Natural killer cell treated with Interleukin-12 subunit alpha and Interleukin-12 subunit beta and Interleukin-15 and Interleukin-18, amount 100 ng/mL, for 72 hours (primary cell): Measurements from ENCODE around the gene KLK6. TPM values are rescaled to one million over a fixed set of nuclear protein-coding genes. Genes with fewer than 3 reads are reported as not detected.
"Not testable (repeated sequence)": the region's sequence is repeated elsewhere in the genome, so short reads cannot be mapped to it uniquely, and the experiment has no call there.

Source experiments
- ATAC-seq, 2 donors: fragments of 150-1000 bp; cut with Tn5 transposase in 1 of 2; sonication (Bioruptor Pico), chemical (Tn5 transposase) in 1 of 2; 2 replicates each; pipeline ENCODE4 v1.10.0; 2021
- DNase-seq: peaks from one replicate; pipeline ENCODE4 v3.0.0; 2022; ENCODE audit warnings: low spot score
- H3K27ac Mint-ChIP-seq, 2 donors: 1 replicate in 1 of 2; 2 replicates in 1 of 2; pipeline ENCODE4 v1.8.0; 2022; ENCODE audit warnings: mixed read lengths in 2 of 2, mild to moderate bottlenecking in 1 of 2, moderate library complexity in 1 of 2
- H3K27me3 Mint-ChIP-seq, 2 donors: 1 replicate in 1 of 2; 2 replicates in 1 of 2; pipeline ENCODE4 v1.8.0; 2022; ENCODE audit warnings: mixed read lengths in 2 of 2
- H3K36me3 Mint-ChIP-seq: one replicate; pipeline ENCODE4 v1.8.0; 2022; ENCODE audit warnings: mixed read lengths
- H3K4me1 Mint-ChIP-seq, 2 donors: 1 replicate in 1 of 2; 2 replicates in 1 of 2; pipeline ENCODE4 v1.8.0; 2022; ENCODE audit warnings: low read depth in 2 of 2, mixed read lengths in 2 of 2, mild to moderate bottlenecking in 1 of 2
- H3K4me3 Mint-ChIP-seq: one replicate; pipeline ENCODE4 v1.8.0; 2022; ENCODE audit warnings: mixed read lengths
- H3K9me3 Mint-ChIP-seq: 2 replicates; pipeline ENCODE4 v1.8.0; 2022; ENCODE audit warnings: mixed read lengths
- total RNA-seq, 2 donors: library from RNA; stranded (reverse); gene quantifications; one replicate each; pipeline ENCODE4 v1.2.3, GENCODE V29; 2022

KLK6 gene
- total RNA-seq, 2 donors from 2014 or later = not detected

GRCh38 chr19:51002542-51003311, 33.3 kb upstream of the KLK6 start:
- Mint-ChIP-seq H3K27me3 (peaks cover 37 to 52% of the 10 kb centered on the region in 2 donors), H3K4me1 (peaks cover 0 to 4% of the 10 kb centered on the region in 2 donors), H3K4me3 (no peak overlapping the region), H3K36me3 (no peaks in the 10 kb centered on the region), H3K27ac (no peak overlapping the region), H3K9me3 (no peaks in the 10 kb centered on the region)
- no peak for DNase-seq
- ATAC-seq = peak; percentile 34 to 80

GRCh38 chr19:51002089-51002532, 32.7 kb upstream of the KLK6 start:
- H3K4me3 Mint-ChIP-seq = no peak overlapping the region
- ATAC-seq = no peak
- H3K9me3 Mint-ChIP-seq = no peaks in the 10 kb centered on the region
- H3K36me3 Mint-ChIP-seq = no peaks in the 10 kb centered on the region
- DNase-seq = no peak
- H3K4me1 Mint-ChIP-seq = peaks cover 0 to 4% of the 10 kb centered on the region in 2 donors
- peaks cover 36 to 49% of the 10 kb centered on the region in 2 donors for H3K27me3 Mint-ChIP-seq
- H3K27ac Mint-ChIP-seq = no peak overlapping the region

GRCh38 chr19:51001515-51001914, 32.1 kb upstream of the KLK6 start, which contains the start of gene KLK8:
Gene KLK8, minus strand, starts transcription at chr19:51001604. Its CDS starts 437 bp downstream, at chr19:51001167.
- Mint-ChIP-seq H3K9me3 (no peaks in the 10 kb centered on the region), H3K4me3 (no peak within 1 kb of the TSS), H3K36me3 (no peaks in the 10 kb centered on the region), H3K4me1 (peaks cover 0 to 4% of the 10 kb centered on the region in 2 donors), H3K27ac (no peak within 1 kb of the TSS), H3K27me3 (peaks cover 38 to 53% of the 10 kb centered on the region in 2 donors)
- DNase-seq = no peak
- no peak for ATAC-seq

GRCh38 chr19:51000981-51001380, 31.6 kb upstream of the KLK6 start:
- peaks cover 0 to 4% of the 10 kb centered on the region in 2 donors for H3K4me1 Mint-ChIP-seq
- no peak for DNase-seq
- H3K27me3 Mint-ChIP-seq = peaks cover 35 to 48% of the 10 kb centered on the region in 2 donors
- ATAC-seq = no peak
- no peak overlapping the region for H3K27ac Mint-ChIP-seq
- no peaks in the 10 kb centered on the region for H3K36me3 Mint-ChIP-seq
- no peak overlapping the region for H3K4me3 Mint-ChIP-seq
- H3K9me3 Mint-ChIP-seq = no peaks in the 10 kb centered on the region

GRCh38 chr19:51000426-51000825, 31.0 kb upstream of the KLK6 start:
- ATAC-seq = no peak
- H3K27ac Mint-ChIP-seq = no peak overlapping the region
- H3K36me3 Mint-ChIP-seq = no peaks in the 10 kb centered on the region
- peaks cover 35 to 45% of the 10 kb centered on the region in 2 donors for H3K27me3 Mint-ChIP-seq
- H3K4me1 Mint-ChIP-seq = peaks cover 0 to 4% of the 10 kb centered on the region in 2 donors
- H3K9me3 Mint-ChIP-seq = no peaks in the 10 kb centered on the region
- H3K4me3 Mint-ChIP-seq = no peak overlapping the region
- no peak for DNase-seq

- no peaks in the 10 kb centered on the region for H3K9me3 Mint-ChIP-seq
- H3K36me3 Mint-ChIP-seq = no peaks in the 10 kb centered on the region
- H3K4me3 Mint-ChIP-seq = no peak overlapping the region
- peaks cover 29 to 34% of the 10 kb centered on the region in 2 donors for H3K27me3 Mint-ChIP-seq
- H3K4me1 Mint-ChIP-seq = peaks cover 0 to 4% of the 10 kb centered on the region in 2 donors
- DNase-seq = no peak
- no peak for ATAC-seq
- H3K27ac Mint-ChIP-seq = no peak overlapping the region
Measured at GRCh38 chr19:50998686-50999085, 29.3 kb upstream of the KLK6 start.

GRCh38 chr19:50998061-50998460, 28.7 kb upstream of the KLK6 start:
- ATAC-seq = no peak
- Mint-ChIP-seq H3K27ac (no peak overlapping the region), H3K27me3 (peaks cover 24 to 32% of the 10 kb centered on the region in 2 donors), H3K36me3 (no peaks in the 10 kb centered on the region), H3K4me3 (no peak overlapping the region), H3K4me1 (peaks cover 0 to 4% of the 10 kb centered on the region in 2 donors), H3K9me3 (no peaks in the 10 kb centered on the region)
- no peak for DNase-seq

- Mint-ChIP-seq H3K36me3 (no peaks in the 10 kb centered on the region), H3K4me1 (no peaks in the 10 kb centered on the region), H3K9me3 (no peaks in the 10 kb centered on the region), H3K27ac (no peak overlapping the region), H3K27me3 (peaks cover 22 to 37% of the 10 kb centered on the region in 2 donors), H3K4me3 (no peak overlapping the region)
- no peak for DNase-seq
- no peak for ATAC-seq
Measured at GRCh38 chr19:50994129-50994528, 24.7 kb upstream of the KLK6 start.

- Mint-ChIP-seq H3K9me3 (no peaks in the 10 kb centered on the region), H3K4me1 (no peaks in the 10 kb centered on the region), H3K36me3 (no peaks in the 10 kb centered on the region), H3K4me3 (no peak overlapping the region), H3K27me3 (peaks cover 23 to 39% of the 10 kb centered on the region in 2 donors), H3K27ac (no peak overlapping the region)
- ATAC-seq (no peak), DNase-seq (no peak)
Measured at GRCh38 chr19:50992666-50993035, 23.3 kb upstream of the KLK6 start.

GRCh38 chr19:50984416-50984815, 15.0 kb upstream of the KLK6 start:
- peaks cover 39 to 50% of the 10 kb centered on the region in 2 donors for H3K27me3 Mint-ChIP-seq
- not testable (repeated sequence) for H3K4me3 Mint-ChIP-seq, H3K27ac Mint-ChIP-seq, H3K9me3 Mint-ChIP-seq, H3K36me3 Mint-ChIP-seq, H3K4me1 Mint-ChIP-seq, DNase-seq, ATAC-seq

- no peaks in the 10 kb centered on the region for H3K9me3 Mint-ChIP-seq
- no peak for DNase-seq
- no peak for ATAC-seq
- no peaks in the 10 kb centered on the region for H3K36me3 Mint-ChIP-seq
- peaks cover 0 to 4% of the 10 kb centered on the region in 2 donors for H3K4me1 Mint-ChIP-seq
- peaks cover 38 to 50% of the 10 kb centered on the region in 2 donors for H3K27me3 Mint-ChIP-seq
- H3K27ac Mint-ChIP-seq = no peak within 1 kb of the TSS
- no peak within 1 kb of the TSS for H3K4me3 Mint-ChIP-seq
Measured at GRCh38 chr19:50983625-50984292, 14.4 kb upstream of the KLK6 start, which contains the start of gene KLK7. Gene KLK7, minus strand, starts transcription at chr19:50983917. Its CDS starts 1,518 bp downstream, at chr19:50982399.

GRCh38 chr19:50982186-50982585, 12.8 kb upstream of the KLK6 start:
- Mint-ChIP-seq H3K4me1 (peaks cover 0 to 4% of the 10 kb centered on the region in 2 donors), H3K36me3 (no peaks in the 10 kb centered on the region), H3K9me3 (no peaks in the 10 kb centered on the region), H3K27me3 (peaks cover 39 to 50% of the 10 kb centered on the region in 2 donors), H3K4me3 (no peak overlapping the region), H3K27ac (no peak overlapping the region)
- DNase-seq (no peak), ATAC-seq (peak in 1 of 2 donors; percentile 40)

- Mint-ChIP-seq H3K4me3 (no peak overlapping the region), H3K36me3 (no peaks in the 10 kb centered on the region), H3K27me3 (peaks cover 40 to 53% of the 10 kb centered on the region in 2 donors), H3K4me1 (peaks cover 0 to 4% of the 10 kb centered on the region in 2 donors), H3K9me3 (no peaks in the 10 kb centered on the region), H3K27ac (no peak overlapping the region)
- DNase-seq (no peak), ATAC-seq (peak; percentile 40 to 43)
Measured at GRCh38 chr19:50981587-50982146, 12.3 kb upstream of the KLK6 start.

GRCh38 chr19:50980208-50980607, 10.8 kb upstream of the KLK6 start:
- Mint-ChIP-seq H3K9me3 (no peaks in the 10 kb centered on the region), H3K27me3 (peaks cover 44 to 56% of the 10 kb centered on the region in 2 donors), H3K4me3 (no peak overlapping the region), H3K4me1 (peaks cover 0 to 4% of the 10 kb centered on the region in 2 donors), H3K27ac (no peak overlapping the region), H3K36me3 (no peaks in the 10 kb centered on the region)
- DNase-seq (no peak), ATAC-seq (peak in 1 of 2 donors; percentile 38)
